C4-2B (cell line): ENCODE data around the gene L3MBTL4.

Experiments
- ZFX ChIP-seq: fragments of 450-650 bp; IDR thresholded peaks from 2 replicates; pipeline ENCODE4 v1.6.1; 2017
- TF ChIP-seq, protein P1 (sequence below): fragments of 450-650 bp; conservative IDR thresholded peaks from 2 replicates; pipeline ENCODE4 v1.5.1; 2017; ENCODE audit warnings: mild to moderate bottlenecking

GRCh38 chr18:6376433-6377229 is 38.1 kb downstream of the L3MBTL4 start:
- TF ChIP-seq, protein P1, sequence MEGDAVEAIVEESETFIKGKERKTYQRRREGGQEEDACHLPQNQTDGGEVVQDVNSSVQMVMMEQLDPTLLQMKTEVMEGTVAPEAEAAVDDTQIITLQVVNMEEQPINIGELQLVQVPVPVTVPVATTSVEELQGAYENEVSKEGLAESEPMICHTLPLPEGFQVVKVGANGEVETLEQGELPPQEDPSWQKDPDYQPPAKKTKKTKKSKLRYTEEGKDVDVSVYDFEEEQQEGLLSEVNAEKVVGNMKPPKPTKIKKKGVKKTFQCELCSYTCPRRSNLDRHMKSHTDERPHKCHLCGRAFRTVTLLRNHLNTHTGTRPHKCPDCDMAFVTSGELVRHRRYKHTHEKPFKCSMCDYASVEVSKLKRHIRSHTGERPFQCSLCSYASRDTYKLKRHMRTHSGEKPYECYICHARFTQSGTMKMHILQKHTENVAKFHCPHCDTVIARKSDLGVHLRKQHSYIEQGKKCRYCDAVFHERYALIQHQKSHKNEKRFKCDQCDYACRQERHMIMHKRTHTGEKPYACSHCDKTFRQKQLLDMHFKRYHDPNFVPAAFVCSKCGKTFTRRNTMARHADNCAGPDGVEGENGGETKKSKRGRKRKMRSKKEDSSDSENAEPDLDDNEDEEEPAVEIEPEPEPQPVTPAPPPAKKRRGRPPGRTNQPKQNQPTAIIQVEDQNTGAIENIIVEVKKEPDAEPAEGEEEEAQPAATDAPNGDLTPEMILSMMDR: no peak
- no peak for TF ChIP-seq ZFX
